Measurements from ENCODE around the gene IL1RAPL1.

- TF ChIP-seq SUZ12 (IDR thresholded peaks at IDR 0.05; ENCODE audit: extremely low read depth, insufficient read depth, insufficient read length) (no peak), YY1 (IDR thresholded peaks at IDR 0.05; ENCODE audit: insufficient read depth, insufficient read length) (no peak), ZNF274 (IDR thresholded peaks at IDR 0.05; ENCODE audit: low read depth, low read length) (no peak)
Measured at GRCh38 chrX:29926056-29926455, 1338.8 kb downstream of the IL1RAPL1 start.

Data from NT2/D1 (cell line).